Gastroesophageal sphincter (tissue), 4 donors: Measurements from ENCODE around the gene ADAM23. TPM values are rescaled to one million over a fixed set of nuclear protein-coding genes. Genes with fewer than 3 reads are reported as not detected.
"Not testable (repeated sequence)": the region's sequence is repeated elsewhere in the genome, so short reads cannot be mapped to it uniquely, and the experiment has no call there.

Source experiments
- ATAC-seq: fragments of 150-250 bp; one replicate; pipeline ENCODE4 v1.9.1; 2016; ENCODE audit warnings: mild to moderate bottlenecking, moderate library complexity
- H3K27ac ChIP-seq, 4 donors: fragments of 200-600 bp; sonication (generic) in 3 of 4; 1 replicate in 3 of 4; 2 replicates in 1 of 4; pipeline ENCODE4 v1.5.1; 2016 to 2019
- H3K27me3 ChIP-seq: fragments of 200-600 bp; sonication (generic); one replicate; pipeline ENCODE4 v1.5.1; 2019
- H3K36me3 ChIP-seq, 2 donors: fragments of 200-600 bp; sonication (generic); one replicate each; pipeline ENCODE4 v1.5.1; 2019; ENCODE audit warnings: control low read depth in 1 of 2
- H3K4me1 ChIP-seq, 3 donors: fragments of 200-600 bp; sonication (generic); 1 replicate in 2 of 3; 2 replicates in 1 of 3; pipeline ENCODE4 v1.5.1; 2016 to 2019; ENCODE audit warnings: control low read depth in 2 of 3
- H3K4me3 ChIP-seq, 2 donors: fragments of 200-600 bp; sonication (generic); one replicate each; pipeline ENCODE4 v1.5.1; 2019; ENCODE audit warnings: mild to moderate bottlenecking in 1 of 2, moderate library complexity in 1 of 2
- H3K9me3 ChIP-seq, 3 donors: fragments of 200-600 bp; sonication (generic); one replicate each; pipeline ENCODE4 v1.5.1; 2017 to 2019; ENCODE audit warnings: control low read depth in 2 of 3
- CTCF ChIP-seq, 4 experiments: fragments of 200-600 bp in 2 of 4; fragments of 450-650 bp in 2 of 4; sonication (generic) in 1 of 4; IDR thresholded peaks; one replicate each; pipeline ENCODE4 v1.5.1; 2017 to 2019; ENCODE audit warnings: antibody characterized with exemption in 4 of 4, mild to moderate bottlenecking in 2 of 4, moderate library complexity in 2 of 4
- EP300 ChIP-seq: sonication (generic); formaldehyde crosslinking; IDR thresholded peaks from one replicate; pipeline ENCODE4 v1.6.1; 2017; ENCODE audit warnings: antibody characterized with exemption, mild to moderate bottlenecking
- POLR2A ChIP-seq, 2 donors: fragments of 450-650 bp; IDR thresholded peaks; one replicate each; pipeline ENCODE4 v1.6.1; 2017; ENCODE audit warnings: antibody characterized with exemption in 2 of 2, mild to moderate bottlenecking in 2 of 2, moderate library complexity in 1 of 2
- POLR2AphosphoS5 ChIP-seq: sonication (generic); formaldehyde crosslinking; IDR thresholded peaks from one replicate; pipeline ENCODE4 v1.6.1; 2017; ENCODE audit warnings: antibody characterized with exemption
- WGBS, 2 donors: methylation state at CpG; one replicate each; pipeline ENCODE4 v1.1.5; 2018; ENCODE audit warnings: low coverage in 1 of 2; 5-methylcytosine and 5-hydroxymethylcytosine counted together
- total RNA-seq, 4 donors: library from RNA; depleted of rRNA; stranded (reverse); fragments of >200 nt; gene quantifications; one replicate each; pipeline ENCODE4 v1.1.0, GENCODE V29; 2016

ADAM23 gene, protein sequence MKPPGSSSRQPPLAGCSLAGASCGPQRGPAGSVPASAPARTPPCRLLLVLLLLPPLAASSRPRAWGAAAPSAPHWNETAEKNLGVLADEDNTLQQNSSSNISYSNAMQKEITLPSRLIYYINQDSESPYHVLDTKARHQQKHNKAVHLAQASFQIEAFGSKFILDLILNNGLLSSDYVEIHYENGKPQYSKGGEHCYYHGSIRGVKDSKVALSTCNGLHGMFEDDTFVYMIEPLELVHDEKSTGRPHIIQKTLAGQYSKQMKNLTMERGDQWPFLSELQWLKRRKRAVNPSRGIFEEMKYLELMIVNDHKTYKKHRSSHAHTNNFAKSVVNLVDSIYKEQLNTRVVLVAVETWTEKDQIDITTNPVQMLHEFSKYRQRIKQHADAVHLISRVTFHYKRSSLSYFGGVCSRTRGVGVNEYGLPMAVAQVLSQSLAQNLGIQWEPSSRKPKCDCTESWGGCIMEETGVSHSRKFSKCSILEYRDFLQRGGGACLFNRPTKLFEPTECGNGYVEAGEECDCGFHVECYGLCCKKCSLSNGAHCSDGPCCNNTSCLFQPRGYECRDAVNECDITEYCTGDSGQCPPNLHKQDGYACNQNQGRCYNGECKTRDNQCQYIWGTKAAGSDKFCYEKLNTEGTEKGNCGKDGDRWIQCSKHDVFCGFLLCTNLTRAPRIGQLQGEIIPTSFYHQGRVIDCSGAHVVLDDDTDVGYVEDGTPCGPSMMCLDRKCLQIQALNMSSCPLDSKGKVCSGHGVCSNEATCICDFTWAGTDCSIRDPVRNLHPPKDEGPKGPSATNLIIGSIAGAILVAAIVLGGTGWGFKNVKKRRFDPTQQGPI
- 1 to 10 TPM; 2.4 to 4.0 (median 3.5) TPM for total RNA-seq

DNA sequence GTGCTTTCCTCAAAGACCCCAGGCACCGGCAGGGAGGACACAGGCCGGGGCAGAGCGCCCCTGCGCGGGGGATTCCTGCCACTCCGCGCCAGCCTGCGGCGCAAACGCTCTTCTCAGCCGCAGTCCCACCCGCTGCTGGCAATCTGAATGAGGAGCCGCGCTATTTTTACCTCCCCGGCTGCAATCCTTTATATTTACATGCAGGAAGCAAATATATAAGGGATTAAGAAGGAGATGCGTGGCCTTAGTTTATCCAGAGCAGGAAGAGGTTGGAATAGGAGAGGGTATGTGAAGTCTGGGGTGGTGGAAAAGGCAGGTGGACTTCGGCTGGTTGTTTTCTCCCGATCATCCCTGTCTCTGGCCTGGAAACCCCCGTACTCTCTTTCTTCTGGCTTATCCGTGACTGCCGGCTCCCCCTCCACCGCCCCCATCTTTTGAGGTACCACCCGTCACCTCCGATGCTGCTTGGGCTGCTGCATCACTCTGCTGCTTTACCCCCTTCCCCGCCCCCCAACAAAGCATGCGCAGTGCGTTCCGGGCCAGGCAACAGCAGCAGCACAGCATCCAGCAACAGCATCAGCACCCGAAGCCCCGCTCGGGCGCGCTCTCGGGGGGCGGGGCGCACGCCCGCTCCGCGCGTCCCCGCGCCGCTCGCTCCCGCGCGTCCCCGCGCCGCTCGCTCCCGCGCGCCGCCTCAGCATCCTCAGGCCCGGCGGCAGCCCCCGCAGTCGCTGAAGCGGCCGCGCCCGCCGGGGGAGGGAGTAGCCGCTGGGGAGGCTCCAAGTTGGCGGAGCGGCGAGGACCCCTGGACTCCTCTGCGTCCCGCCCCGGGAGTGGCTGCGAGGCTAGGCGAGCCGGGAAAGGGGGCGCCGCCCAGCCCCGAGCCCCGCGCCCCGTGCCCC lies at the start of gene ADAM23:
TSS of gene ADAM23 (plus strand) at position 700 of the 902 bp plus-strand sequence. CDS start 335 bp downstream, outside the sequence.
- no peaks in the 10 kb centered on the region for H3K9me3 ChIP-seq
- peaks cover 37% of the 10 kb centered on the region for H3K27me3 ChIP-seq
- peak within 1 kb of the TSS; percentile 46 to 66 for H3K4me3 ChIP-seq
- TF ChIP-seq POLR2A (IDR thresholded peaks at IDR 0.05) (peak in 1 of 2 donors; percentile 24), POLR2AphosphoS5 (no peak)
- ATAC-seq = peak; percentile 83
- WGBS, 2 donors = 0 to 1% methylated on average over 9 of the region's 81 CpGs
- peak within 1 kb of the TSS in 3 of 4 donors; percentile 72 to 83 (median 77) for H3K27ac ChIP-seq
- peaks cover 0 to 21% (median 12%) of the 10 kb centered on the region in 3 donors for H3K4me1 ChIP-seq
- H3K36me3 ChIP-seq = no peaks in the 10 kb centered on the region

DNA sequence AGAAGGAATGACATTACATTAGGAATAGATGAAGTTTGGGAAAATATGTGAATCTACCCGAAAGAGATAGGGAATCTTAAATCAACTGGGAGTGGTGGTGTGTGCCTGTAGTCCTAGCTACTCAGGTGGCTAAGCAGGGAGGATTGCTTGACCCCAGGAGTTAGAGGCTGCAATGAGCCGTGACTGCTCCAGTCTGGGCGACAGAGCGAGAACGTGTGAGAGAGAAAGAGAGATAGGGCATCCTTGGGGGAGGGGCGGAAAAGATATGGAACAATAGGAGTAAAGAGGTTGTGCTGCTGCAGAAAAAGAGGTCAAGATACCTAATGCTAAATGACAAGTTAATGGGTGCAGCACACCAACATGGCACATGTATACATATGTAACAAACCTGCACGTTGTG lies 47.1 kb upstream of the ADAM23 start:
- ATAC-seq = no peak
- Histone ChIP-seq H3K4me1 (no peaks in the 10 kb centered on the region), H3K36me3 (no peaks in the 10 kb centered on the region), H3K9me3 (peaks cover 0 to 8% (median 0%) of the 10 kb centered on the region in 3 donors), H3K4me3 (no peak overlapping the region), H3K27ac (no peak overlapping the region), H3K27me3 (no peaks in the 10 kb centered on the region)
- 44 to 59% methylated on average over 1 to 7 of the region's 7 CpGs for WGBS, 2 donors
- TF ChIP-seq POLR2AphosphoS5 = no peak
- no peak for TF ChIP-seq POLR2A (IDR thresholded peaks at IDR 0.05)
- TF ChIP-seq CTCF (IDR thresholded peaks at IDR 0.05) = no peak
- no peak for TF ChIP-seq EP300

DNA sequence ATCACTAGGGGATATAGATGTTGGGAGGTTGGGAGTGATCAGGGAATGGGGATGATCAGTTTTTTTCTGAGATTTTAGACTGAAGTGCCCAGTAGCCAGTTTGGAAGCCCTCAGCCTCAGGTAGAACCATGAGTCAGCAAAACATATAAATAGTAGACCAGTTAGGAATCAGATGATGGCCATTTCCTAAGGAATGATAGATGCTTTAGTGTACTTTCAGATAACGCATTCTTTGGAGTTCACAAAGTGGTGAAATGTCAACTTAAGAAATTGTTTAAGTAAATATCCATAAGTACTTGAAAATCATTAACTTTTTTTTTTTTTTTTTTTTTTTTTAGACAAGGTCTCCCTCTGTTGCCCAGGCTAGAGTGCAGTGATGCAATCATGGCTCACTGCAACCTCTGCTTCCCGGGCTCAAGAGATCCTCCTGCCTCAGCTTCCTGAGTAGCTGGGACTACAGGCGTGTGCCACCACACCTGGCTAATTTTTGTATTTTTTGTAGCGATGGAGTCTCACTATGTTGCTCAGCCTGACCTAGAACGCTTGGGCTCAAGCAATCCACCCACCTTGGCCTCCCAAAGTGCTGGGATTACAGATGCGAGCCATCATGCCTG lies 40.3 kb upstream of the ADAM23 start:
- H3K27ac ChIP-seq, H3K4me3 ChIP-seq, ATAC-seq, H3K9me3 ChIP-seq, H3K36me3 ChIP-seq, H3K27me3 ChIP-seq, H3K4me1 ChIP-seq: not testable (repeated sequence)
- 72 to 81% methylated on average over 4 to 5 of the region's 6 CpGs for WGBS, 2 donors

GRCh38 chr2:206408323-206409320 lies 34.7 kb upstream of the ADAM23 start:
- no peak for ATAC-seq
- Histone ChIP-seq H3K9me3 (peaks cover 0 to 10% (median 0%) of the 10 kb centered on the region in 3 donors), H3K27me3 (no peaks in the 10 kb centered on the region), H3K4me3 (no peak overlapping the region), H3K36me3 (no peaks in the 10 kb centered on the region), H3K4me1 (no peaks in the 10 kb centered on the region), H3K27ac (no peak overlapping the region)
- 78 to 88% methylated on average over 8 to 11 of the region's 11 CpGs for WGBS, 2 donors
- TF ChIP-seq POLR2AphosphoS5 = no peak
- TF ChIP-seq POLR2A (IDR thresholded peaks at IDR 0.05) = no peak

DNA sequence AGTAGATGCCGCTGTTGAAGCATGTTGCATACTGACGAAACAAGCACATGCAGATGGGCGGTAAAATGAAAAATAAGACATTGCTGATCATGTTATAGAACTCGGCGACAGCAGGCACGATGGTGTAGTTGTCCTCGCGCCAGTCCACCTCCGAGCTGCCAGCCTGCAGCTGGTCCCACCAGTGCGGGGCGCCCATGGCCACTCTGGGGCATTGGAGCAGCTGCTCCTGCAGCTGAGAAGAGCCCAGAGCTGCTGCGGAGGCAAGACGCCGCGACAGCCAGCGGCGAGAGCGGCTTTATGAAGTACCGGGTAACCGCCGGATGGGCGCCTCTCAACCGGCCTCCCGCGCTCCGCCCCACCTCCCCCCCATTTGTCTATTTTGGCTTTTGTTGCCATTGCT lies 32.6 kb upstream of the ADAM23 start:
- WGBS, 2 donors = 81 to 87% methylated on average over 3 to 21 of the region's 26 CpGs
- no peak for ATAC-seq
- TF ChIP-seq CTCF (IDR thresholded peaks at IDR 0.05) = no peak
- TF ChIP-seq POLR2AphosphoS5 = no peak
- TF ChIP-seq EP300 = no peak
- TF ChIP-seq POLR2A (IDR thresholded peaks at IDR 0.05) = no peak
- Histone ChIP-seq H3K4me3 (no peak overlapping the region), H3K4me1 (no peaks in the 10 kb centered on the region), H3K27me3 (no peaks in the 10 kb centered on the region), H3K36me3 (no peaks in the 10 kb centered on the region), H3K27ac (no peak overlapping the region), H3K9me3 (peaks cover 0 to 10% (median 0%) of the 10 kb centered on the region in 3 donors)
